Measurements from ENCODE around the gene SUMO1. TPM values are rescaled to one million over a fixed set of nuclear protein-coding genes. Genes with fewer than 3 reads are reported as not detected.

The SUMO1 gene
- total RNA-seq, result 111 and 127 TPM in 2 replicates

DNA sequence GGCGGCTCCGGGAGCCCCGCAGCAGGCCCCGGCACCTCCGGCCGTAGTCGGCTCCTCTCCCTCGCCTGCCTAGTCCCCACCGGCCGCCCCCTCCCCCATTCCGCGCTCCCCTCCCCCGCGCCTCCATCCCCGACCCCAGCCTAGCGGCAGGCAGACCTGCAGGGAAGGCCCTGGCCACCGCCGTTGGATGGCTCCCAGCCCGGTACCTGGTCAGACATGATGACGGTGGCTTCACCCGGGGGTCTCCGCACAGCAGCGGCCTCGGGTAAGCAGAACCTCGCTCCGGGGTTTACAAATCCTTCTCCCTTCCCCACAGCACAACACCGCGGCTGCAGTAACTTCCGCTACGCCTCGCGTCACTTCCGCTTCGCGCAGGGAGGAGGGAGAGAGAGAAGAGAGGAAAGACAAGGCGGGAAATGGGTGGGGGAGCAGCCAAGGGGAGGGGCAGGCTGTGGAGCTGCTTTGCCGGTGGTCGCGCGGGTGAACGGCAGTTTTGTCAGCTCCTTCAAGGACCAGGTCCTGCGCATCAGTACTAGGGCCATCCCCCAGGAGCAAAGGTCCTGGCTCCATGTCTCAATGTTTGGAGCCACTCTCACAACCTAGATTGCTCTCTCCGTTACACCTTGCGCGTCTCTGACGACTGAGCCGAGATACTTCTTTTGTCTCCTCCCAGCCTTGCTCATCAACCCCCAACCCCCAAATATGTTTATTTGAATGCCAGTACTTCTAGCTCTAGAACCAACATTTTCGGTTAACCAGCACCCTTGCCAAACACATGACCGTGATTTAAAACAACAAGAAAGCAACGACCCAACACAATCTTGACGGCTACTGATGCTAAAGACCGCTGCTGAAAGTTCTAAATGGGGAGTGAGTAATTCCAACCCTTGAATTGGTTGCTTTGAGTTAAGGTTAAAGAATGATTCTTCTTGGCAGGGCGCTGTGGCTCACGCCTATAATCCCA lies at the start of gene SUMO1:
Gene SUMO1, minus strand, starts transcription at position 364 of the 964 bp plus-strand sequence. Its CDS starts 146 bp downstream, at position 218.

DNA sequence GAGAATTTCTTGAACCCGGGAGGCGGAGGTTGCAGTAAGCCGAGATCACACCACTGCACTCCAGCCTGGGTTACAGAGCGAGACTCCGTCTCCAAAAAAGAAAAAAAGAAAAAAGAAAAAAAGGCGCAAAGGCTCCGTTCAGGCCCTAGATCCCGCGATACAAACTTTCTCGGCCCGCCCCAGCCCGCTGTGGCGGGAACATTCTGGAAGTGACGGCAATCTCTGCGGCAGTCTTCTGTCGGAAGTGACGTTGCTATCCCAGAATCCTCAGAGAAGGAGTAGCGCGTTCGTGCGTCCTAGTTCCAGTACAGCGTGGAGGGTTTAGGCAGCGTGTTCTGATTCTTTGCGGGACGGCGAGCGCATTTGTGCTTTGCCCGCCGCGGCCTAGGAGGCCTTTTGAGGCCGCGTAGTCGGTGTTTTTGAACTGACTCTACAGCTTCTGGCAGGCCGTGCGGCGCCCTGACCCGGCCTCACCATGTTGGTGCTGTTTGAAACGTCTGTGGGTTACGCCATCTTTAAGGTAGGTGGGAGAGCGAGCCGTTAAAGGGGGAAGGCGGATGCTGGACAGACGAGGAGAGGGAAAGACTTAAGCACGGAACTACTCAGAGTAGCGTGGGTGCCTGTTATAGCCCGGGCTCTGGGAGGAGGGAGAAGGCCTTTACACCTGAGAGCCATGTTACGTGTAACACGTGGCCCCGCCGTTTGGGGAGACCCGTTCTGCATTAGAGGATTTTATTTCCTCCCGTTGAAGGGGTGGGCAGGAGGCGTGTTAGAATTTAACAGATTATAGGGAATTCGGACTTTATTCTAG lies 27.3 kb upstream of the SUMO1 start, which contains the start of gene NOP58:
Gene NOP58, plus strand, starts transcription at position 297 of the 811 bp plus-strand sequence. Its CDS starts 179 bp downstream, at position 476.

Other genes starting within 250 kb of the SUMO1 start
- 0.17 and 0.22 TPM in 2 replicates for gene FZD7, start 204.7 kb downstream of the SUMO1 start, total RNA-seq
- not detected in 2 replicates for gene KIAA2012, start 165.3 kb downstream of the SUMO1 start, total RNA-seq
- 24.2 and 38.4 TPM in 2 replicates for gene NOP58, start 27.2 kb upstream of the SUMO1 start, total RNA-seq
- gene BMPR2, start 137.7 kb upstream of the SUMO1 start, total RNA-seq, result 54.9 and 67.5 TPM in 2 replicates